Uterus (tissue), 4 donors: Measurements from ENCODE around the gene JAK3. TPM values are rescaled to one million over a fixed set of nuclear protein-coding genes. Genes with fewer than 3 reads are reported as not detected.

Source experiments
- DNase-seq, 2 donors: peaks; one replicate each; pipeline ENCODE4 v3.0.0-alpha.2; 2019 to 2020
- H3K27ac ChIP-seq, 2 donors: fragments of 200-600 bp; sonication (generic); 1 replicate in 1 of 2; 2 replicates in 1 of 2; pipeline ENCODE4 v1.5.1; 2016 to 2018
- H3K27me3 ChIP-seq, 2 donors: fragments of 200-600 bp; sonication (generic); one replicate each; pipeline ENCODE4 v1.5.1; 2018 to 2019; ENCODE audit warnings: control low read depth in 1 of 2
- H3K36me3 ChIP-seq, 2 donors: fragments of 200-600 bp; sonication (generic); one replicate each; pipeline ENCODE4 v1.5.1; 2019; ENCODE audit warnings: control low read depth in 1 of 2
- H3K4me1 ChIP-seq, 2 donors: fragments of 200-600 bp; sonication (generic); one replicate each; pipeline ENCODE4 v1.5.1; 2018 to 2019; ENCODE audit warnings: control low read depth in 1 of 2
- H3K4me3 ChIP-seq, 2 donors: fragments of 200-600 bp; sonication (generic); 1 replicate in 1 of 2; 2 replicates in 1 of 2; pipeline ENCODE4 v1.5.1; 2018 to 2019; ENCODE audit warnings: mild to moderate bottlenecking in 1 of 2
- H3K9me3 ChIP-seq, 2 donors: fragments of 200-600 bp; sonication (generic); one replicate each; pipeline ENCODE4 v1.5.1; 2019; ENCODE audit warnings: control low read depth in 1 of 2
- CTCF ChIP-seq, 4 experiments: fragments of 200-600 bp in 2 of 4; fragments of 450-650 bp in 2 of 4; sonication (generic) in 2 of 4; IDR thresholded peaks; one replicate each; pipeline ENCODE4 v1.5.1; 2016 to 2019; ENCODE audit warnings: antibody characterized with exemption in 4 of 4, mild to moderate bottlenecking in 2 of 4, moderate library complexity in 1 of 4
- POLR2A ChIP-seq, 2 donors: fragments of 450-650 bp; IDR thresholded peaks; one replicate each; pipeline ENCODE4 v1.6.1; 2016; ENCODE audit warnings: antibody characterized with exemption in 2 of 2, mild to moderate bottlenecking in 1 of 2, moderate library complexity in 1 of 2
- intact Hi-C: fragments of 100-400 bp; cut with DNase I; formaldehyde crosslinking; loops from one replicate; pipeline ENCODE4 v1.15.1; 2023; ENCODE audit warnings: low total_unique reads
- total RNA-seq, 4 donors: library from RNA; depleted of rRNA in 3 of 4; stranded (reverse); fragments of >200 nt in 3 of 4; gene quantifications; one replicate each; pipeline versions ENCODE4 v1.1.0 to v1.2.4, GENCODE V29; 2014 to 2023
- donor health status: DM: yes; HTN: yes; CAD: no.

JAK3 gene
- total RNA-seq, 4 donors from 2014 or later: under 0.01 to 8.1 (median 2.7) TPM

GRCh38 chr19:17797424-17798201 is 50.2 kb downstream of the JAK3 start:
- H3K4me1 ChIP-seq: no peaks in the 10 kb centered on the region
- peaks cover 0 to 22% of the 10 kb centered on the region in 2 donors for H3K27me3 ChIP-seq
- no peak overlapping the region for H3K27ac ChIP-seq
- DNase-seq: no peak
- intact Hi-C loops: no loop called here
- H3K4me3 ChIP-seq: no peak overlapping the region
- H3K9me3 ChIP-seq: no peaks in the 10 kb centered on the region
- no peak for TF ChIP-seq CTCF (IDR thresholded peaks at IDR 0.05)
- TF ChIP-seq POLR2A (IDR thresholded peaks at IDR 0.05): no peak
- no peaks in the 10 kb centered on the region for H3K36me3 ChIP-seq

GRCh38 chr19:17796838-17797423 is 50.9 kb downstream of the JAK3 start:
- H3K27me3 ChIP-seq: peaks cover 0 to 22% of the 10 kb centered on the region in 2 donors
- no peaks in the 10 kb centered on the region for H3K9me3 ChIP-seq
- no peak overlapping the region for H3K27ac ChIP-seq
- no peaks in the 10 kb centered on the region for H3K4me1 ChIP-seq
- TF ChIP-seq CTCF (IDR thresholded peaks at IDR 0.05) (no peak), POLR2A (IDR thresholded peaks at IDR 0.05) (no peak)
- no peak overlapping the region for H3K4me3 ChIP-seq
- intact Hi-C loops: no loop called here
- DNase-seq: no peak
- no peaks in the 10 kb centered on the region for H3K36me3 ChIP-seq

- Histone ChIP-seq H3K4me3 (no peak overlapping the region), H3K9me3 (no peaks in the 10 kb centered on the region), H3K27me3 (peaks cover 0 to 22% of the 10 kb centered on the region in 2 donors), H3K36me3 (no peaks in the 10 kb centered on the region), H3K27ac (no peak overlapping the region), H3K4me1 (no peaks in the 10 kb centered on the region)
- DNase-seq: no peak
- intact Hi-C loops: no loop called here
- TF ChIP-seq CTCF (IDR thresholded peaks at IDR 0.05): no peak
- no peak for TF ChIP-seq POLR2A (IDR thresholded peaks at IDR 0.05)
These were observed 51.6 kb downstream of the JAK3 start for GRCh38 chr19:17796013-17796837.

- intact Hi-C loops: no loop called here
- DNase-seq: no peak
- no peak for TF ChIP-seq CTCF (IDR thresholded peaks at IDR 0.05)
- TF ChIP-seq POLR2A (IDR thresholded peaks at IDR 0.05): no peak
- H3K4me1 ChIP-seq: no peaks in the 10 kb centered on the region
- no peaks in the 10 kb centered on the region for H3K36me3 ChIP-seq
- H3K27ac ChIP-seq: no peak overlapping the region
- H3K27me3 ChIP-seq: peaks cover 0 to 22% of the 10 kb centered on the region in 2 donors
- no peak overlapping the region for H3K4me3 ChIP-seq
- no peaks in the 10 kb centered on the region for H3K9me3 ChIP-seq
These were observed 52.3 kb downstream of the JAK3 start for GRCh38 chr19:17795495-17795856.
